ENCODE data around the gene PRDM10.

DNA sequence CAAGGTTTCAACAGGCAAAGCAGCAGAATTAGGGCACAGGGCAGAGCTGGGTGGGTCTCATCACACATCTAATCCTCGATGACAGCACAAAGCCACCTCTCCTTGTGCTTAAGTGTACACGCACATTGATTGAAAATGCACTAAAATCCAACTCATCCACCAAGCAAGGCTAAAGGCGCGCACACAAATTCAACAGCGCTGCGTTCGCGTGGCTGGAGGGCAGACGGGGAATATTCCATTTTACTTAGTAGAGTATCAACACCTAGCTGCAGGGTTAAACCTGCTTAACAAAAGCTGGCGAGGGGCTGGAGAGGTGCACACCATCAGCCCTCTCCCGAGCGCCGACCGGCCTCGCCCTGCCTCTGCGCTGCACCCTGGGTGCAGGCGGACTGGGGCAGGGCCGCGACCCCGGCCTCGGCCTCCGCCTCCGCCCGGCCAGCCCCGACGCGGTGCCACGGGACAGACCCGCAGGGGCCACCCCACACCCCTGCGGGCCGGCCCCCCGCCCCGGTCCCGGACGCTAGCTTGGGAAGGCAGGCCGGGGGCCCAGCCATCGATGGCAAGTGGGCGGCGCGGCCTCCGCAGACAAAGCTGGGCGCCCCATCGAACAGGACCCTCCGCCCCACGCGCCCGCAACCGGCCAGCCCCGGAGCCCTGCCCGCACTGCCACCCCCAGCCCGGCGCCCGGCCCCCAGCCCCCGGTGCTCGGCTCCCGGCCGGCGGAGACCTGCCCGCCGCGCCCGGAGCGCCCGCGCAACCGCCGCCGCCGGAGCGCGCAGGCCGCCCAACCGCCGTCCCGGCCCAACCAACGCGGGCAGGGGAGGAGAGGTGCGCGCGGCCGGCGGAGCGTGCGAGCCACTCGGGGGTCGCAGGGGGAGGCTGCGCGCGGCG is 929 bp downstream of the PRDM10 start:
- TF ChIP-seq CTCF (IDR thresholded peaks at IDR 0.05; ENCODE audit: poor library complexity, severe bottlenecking) (no peak), EZH2 (IDR thresholded peaks at IDR 0.05; ENCODE audit: borderline replicate concordance, insufficient read depth, low read length, poor library complexity, severe bottlenecking) (no peak), RAD21 (conservative IDR thresholded peaks at IDR 0.05) (no peak), MXI1 (conservative IDR thresholded peaks at IDR 0.05; ENCODE audit: poor library complexity, severe bottlenecking) (peak; percentile 56), POLR2AphosphoS5 (IDR thresholded peaks at IDR 0.05) (peak; percentile 71), SMC3 (conservative IDR thresholded peaks at IDR 0.05; ENCODE audit: poor library complexity) (peak; percentile 27), REST (IDR thresholded peaks at IDR 0.05; ENCODE audit: borderline replicate concordance) (peak; percentile 93)
